Left ventricle myocardium superior (tissue), 1 donor: ENCODE data around the gene PYGO1. TPM values are rescaled to one million over a fixed set of nuclear protein-coding genes. Genes with fewer than 3 reads are reported as not detected.
"Not testable (repeated sequence)": the region's sequence is repeated elsewhere in the genome, so short reads cannot be mapped to it uniquely, and the experiment has no call there.

Experiments
- ATAC-seq: fragments of 200-7000 bp; cut with Tn5 transposase; one replicate; pipeline ENCODE4 v1.9.1; 2020; ENCODE audit warnings: mild to moderate bottlenecking, moderate library complexity
- DNase-seq: peaks from one replicate; pipeline ENCODE4 v3.0.0-alpha.2; 2020
- intact Hi-C: fragments of 100-400 bp; cut with micrococcal nuclease; formaldehyde crosslinking; loops from one replicate; pipeline ENCODE4 v1.11.0; 2022
- long read RNA-seq: library from polyadenylated mRNA; unstranded; transcript quantifications from one replicate; pipeline ENCODE4 v2.0.0, GENCODE V29; 2021
- total RNA-seq: library from RNA; stranded (reverse); fragmentation: NEBNext Ultra II Directional; extraction: Animal tissue kit (Norgen Biotek cat#: 25700); gene quantifications from one replicate; pipeline ENCODE4 v1.2.1, GENCODE V29; 2021
- donor health status: DM: no; HTN: yes; CAD: no; lungs with severe emphysema.

Gene PYGO1, protein sequence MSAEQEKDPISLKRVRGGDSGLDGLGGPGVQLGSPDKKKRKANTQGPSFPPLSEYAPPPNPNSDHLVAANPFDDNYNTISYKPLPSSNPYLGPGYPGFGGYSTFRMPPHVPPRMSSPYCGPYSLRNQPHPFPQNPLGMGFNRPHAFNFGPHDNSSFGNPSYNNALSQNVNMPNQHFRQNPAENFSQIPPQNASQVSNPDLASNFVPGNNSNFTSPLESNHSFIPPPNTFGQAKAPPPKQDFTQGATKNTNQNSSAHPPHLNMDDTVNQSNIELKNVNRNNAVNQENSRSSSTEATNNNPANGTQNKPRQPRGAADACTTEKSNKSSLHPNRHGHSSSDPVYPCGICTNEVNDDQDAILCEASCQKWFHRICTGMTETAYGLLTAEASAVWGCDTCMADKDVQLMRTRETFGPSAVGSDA
- 7.8 TPM for total RNA-seq
- long read RNA-seq, partial matches to known transcripts: 0 of 3 reads
- long read RNA-seq, other reads (novel, unspliced or antisense): 0 of 3 reads

DNA sequence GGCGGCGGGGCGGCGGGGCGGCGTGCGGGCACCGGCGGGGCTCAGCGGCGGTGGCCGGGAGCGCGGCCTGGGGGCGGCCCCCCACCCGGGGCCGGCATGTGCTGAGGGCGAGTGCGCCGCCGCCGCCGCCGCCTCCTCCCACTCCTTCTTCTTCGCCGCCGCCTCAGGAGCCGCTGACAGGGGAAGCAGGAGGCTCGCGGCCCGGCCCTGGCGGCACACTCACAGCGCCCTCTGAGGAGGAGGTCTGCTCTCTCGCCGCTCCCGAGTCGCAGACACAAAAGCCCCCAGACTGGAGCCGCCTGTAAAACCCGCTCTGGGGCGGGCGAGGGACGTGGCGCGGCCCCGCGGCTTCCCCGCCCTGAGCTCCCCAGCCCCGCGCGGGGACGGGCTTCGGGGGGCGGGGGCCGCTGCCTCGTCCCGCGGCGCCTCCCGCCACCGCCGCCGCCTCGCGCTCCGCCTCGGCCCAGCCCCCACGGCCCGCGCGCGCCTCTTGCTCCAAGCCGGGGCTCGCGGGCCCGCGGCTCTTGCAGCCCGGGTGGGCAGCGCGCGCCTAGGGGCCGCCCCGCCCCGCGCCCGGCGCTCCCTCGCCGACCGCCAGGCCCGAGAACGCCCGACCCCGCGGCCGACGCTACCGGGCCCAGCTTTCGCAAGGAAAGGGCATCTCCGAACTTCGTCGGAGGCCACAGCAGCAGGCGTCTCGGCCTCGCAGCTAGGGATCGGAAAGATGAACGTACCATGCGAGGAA is at the start of gene PYGO1:
Gene PYGO1, minus strand, starts transcription at position 276 of the 745 bp plus-strand sequence. CDS start 462 bp downstream, outside the sequence.
- DNase-seq: peak; percentile 75
- intact Hi-C loops: no loop called here
- peak; percentile 93 for ATAC-seq

DNA sequence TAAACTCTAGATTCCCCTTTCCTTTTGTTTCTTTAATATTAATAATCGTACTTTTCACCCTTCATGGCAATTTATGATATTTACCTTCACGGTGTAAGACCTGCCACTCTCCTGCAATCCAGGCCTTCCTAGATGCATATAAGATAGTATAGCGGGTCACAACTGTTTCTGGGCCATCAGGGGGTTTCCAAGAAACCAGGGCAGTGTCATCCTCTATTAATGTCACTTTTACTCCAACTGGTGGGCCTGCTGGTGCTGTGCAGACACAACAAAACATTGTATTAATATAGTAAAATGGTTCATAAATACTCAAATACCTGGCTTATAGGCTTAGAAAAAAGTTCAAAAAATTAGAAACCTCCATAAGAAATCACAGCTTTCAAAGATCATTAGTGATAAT is 48.9 kb upstream of the PYGO1 start:
- intact Hi-C loops: loop anchor here (10.0 kb wide), 1 partner anchor 112 kb away; no protein-coding TSS in a partner anchor

DNA sequence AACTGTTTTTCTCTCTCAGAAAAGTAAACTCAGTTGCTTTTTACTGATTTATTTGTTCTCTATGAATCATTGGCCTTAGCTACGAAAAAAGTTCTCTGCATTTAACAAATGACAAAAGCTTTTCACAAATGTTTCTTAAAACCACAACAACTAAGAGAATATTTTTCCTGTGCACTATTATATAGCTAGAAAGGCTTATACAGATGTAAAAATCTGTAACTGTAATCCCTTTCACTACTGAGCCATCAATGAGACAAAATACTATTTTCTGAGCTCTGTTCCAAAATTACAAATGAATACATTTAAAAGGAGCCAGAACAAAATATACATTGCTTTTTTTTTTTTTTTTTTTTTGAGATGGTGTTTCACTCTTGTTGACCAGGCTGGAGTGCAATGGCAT is 45.6 kb upstream of the PYGO1 start:
- DNase-seq (no peak), ATAC-seq (no peak)
- intact Hi-C loops: loop anchor here (10.0 kb wide), 1 partner anchor 109 kb away; no protein-coding TSS in a partner anchor

More for the DNA sequence above, 48.9 kb upstream of the PYGO1 start:
- DNase-seq: no peak
- ATAC-seq: no peak

DNA sequence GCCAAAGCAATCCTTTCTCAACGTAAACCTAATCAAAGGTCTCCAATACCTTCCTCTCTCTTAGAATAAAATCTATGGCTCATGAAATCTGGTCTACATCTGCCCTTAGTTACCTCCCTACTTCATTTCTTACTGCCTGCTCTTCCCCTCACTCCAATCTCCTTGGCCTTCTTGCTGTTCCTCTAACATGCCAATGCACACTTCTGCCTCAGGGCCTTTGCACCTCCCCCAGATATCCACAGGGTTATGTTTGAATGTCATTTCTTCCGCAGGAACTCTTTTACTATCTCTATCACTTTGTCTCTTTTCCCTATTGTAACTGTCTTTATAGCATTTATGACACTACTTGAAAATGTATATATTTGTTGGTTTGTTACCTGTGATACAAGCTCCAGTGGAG is 44.3 kb upstream of the PYGO1 start:
- no peak for ATAC-seq
- no peak for DNase-seq
- intact Hi-C loops: loop anchor here (10.0 kb wide), 1 partner anchor 108 kb away; no protein-coding TSS in a partner anchor

DNA sequence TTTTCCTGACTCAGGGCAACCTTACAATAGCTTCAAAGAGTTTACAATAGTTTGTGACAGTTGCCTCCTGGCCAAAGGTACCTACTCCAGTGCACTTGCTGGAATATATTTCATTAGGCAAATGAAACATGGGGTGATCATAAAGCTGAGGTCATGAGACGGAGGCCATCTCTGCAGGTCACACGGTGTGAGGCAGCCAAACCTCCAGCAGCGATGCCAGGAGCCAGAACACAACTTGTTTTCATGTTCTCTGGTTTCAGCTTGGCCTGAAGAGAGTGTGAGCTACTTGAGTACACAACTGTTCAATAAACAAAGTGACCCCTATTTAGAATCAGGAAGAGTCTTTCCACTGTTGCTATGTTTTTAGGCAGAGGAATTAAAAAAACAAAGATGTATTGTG is 42.7 kb upstream of the PYGO1 start:
- ATAC-seq (no peak), DNase-seq (no peak)
- intact Hi-C loops: loop anchor here (10.0 kb wide), 1 partner anchor 106 kb away; no protein-coding TSS in a partner anchor

DNA sequence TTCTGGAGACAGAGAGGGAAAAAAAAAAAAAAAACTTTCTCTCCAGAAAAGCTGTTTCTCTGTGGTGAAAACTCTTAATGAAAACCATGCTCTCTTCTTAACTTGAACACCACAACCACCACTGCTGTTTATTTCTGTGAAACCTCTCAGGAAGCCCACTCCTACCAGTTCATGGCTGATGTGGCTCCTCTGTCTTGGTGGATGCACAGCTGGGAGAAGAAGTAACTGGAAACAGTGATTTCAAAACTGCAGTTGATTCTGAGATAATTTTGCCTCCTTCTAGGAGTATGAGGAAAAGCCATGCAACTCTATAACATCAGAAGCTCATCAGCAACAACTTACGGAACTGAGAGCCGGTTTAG is 40.2 kb upstream of the PYGO1 start:
- no peak for ATAC-seq
- intact Hi-C loops: no loop called here
- no peak for DNase-seq

DNA sequence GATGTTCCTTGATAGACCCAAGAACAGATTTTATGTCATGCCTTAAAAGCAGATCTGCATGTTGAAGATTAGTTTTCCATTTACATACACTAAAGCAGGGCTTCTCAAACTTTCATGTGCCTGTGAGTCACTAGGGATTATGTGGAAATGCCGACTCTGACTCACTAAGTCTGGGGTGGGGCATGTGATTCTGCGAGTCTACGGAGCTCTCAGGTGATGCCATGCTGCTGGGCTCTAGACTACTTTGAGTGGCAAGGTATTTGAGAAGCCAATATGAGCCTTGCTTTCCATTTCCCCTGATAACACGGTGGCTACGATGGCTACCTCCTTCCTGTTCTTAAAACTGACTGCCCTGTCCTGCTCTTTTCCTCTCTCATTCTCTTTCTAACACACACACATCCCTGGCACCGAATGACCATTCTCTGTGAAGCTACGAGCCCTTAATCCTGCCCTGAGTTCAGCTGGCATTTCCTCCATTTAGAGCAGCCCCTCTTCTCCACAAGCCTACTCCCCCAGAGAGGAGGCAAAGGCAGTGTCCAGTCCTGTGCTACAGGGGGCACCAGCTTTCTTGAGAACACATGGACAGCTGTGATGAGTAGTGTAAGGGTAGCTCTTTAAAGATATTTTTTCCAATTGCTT is 39.7 kb upstream of the PYGO1 start:
- intact Hi-C loops: no loop called here
- DNase-seq: no peak
- no peak for ATAC-seq

DNA sequence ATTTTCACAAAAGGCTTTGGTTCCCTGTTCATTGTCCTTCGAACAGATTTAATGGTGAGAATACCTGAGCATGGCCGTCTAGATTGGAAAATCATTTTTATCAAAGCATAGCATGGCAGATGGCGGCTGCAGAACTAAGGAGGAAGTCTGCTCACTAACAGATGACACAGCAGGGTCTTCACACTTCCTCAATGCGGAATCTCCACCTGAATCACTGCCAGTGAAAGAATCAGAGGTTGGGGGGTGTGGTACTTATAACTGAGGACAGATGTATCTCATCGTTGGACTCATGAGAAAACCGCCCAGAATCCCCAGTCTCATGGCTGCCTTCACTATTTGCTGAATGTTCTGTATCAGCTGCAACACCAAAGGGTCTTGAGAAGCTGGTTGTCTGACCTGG is 31.6 kb upstream of the PYGO1 start:
- no peak for ATAC-seq
- no peak for DNase-seq
- intact Hi-C loops: no loop called here

DNA sequence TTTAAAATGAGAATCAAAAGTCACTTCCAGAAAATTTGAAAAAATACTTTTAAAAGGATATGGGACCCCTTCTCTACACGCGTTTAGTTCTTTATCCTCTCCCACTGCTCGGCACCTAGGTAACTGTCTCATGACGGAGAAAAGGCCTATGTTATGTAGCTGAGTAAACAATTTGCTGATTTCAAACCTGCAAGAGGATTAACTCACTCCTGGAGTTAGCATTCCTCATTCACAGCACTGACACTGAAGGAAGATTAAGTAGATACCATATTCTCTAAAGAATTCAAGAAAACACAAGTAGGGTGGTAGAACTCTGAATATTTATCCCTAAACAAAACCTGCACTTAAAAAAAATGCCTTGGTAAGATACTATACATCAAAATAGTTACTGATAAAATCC is 30.2 kb upstream of the PYGO1 start:
- DNase-seq: no peak
- ATAC-seq: no peak
- intact Hi-C loops: no loop called here

DNA sequence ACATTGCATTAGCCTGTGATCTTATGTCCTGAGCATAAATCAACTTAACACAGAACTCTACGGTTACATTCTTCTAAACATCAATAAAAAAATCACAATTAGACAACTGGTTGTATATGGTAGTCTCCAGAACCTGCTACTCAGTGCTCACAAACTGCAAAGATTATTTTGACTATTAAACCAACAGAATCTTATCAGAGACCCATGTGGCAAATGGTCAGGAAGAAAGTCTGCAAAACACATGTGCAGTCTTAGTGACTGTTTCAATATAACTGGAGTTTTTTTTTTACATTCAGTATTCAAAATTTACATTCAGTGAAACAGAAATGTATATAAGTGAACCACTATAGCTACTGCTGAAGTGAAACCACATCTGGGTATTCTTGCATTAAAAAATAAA is 27.3 kb upstream of the PYGO1 start:
- intact Hi-C loops: no loop called here
- DNase-seq (no peak), ATAC-seq (no peak)

DNA sequence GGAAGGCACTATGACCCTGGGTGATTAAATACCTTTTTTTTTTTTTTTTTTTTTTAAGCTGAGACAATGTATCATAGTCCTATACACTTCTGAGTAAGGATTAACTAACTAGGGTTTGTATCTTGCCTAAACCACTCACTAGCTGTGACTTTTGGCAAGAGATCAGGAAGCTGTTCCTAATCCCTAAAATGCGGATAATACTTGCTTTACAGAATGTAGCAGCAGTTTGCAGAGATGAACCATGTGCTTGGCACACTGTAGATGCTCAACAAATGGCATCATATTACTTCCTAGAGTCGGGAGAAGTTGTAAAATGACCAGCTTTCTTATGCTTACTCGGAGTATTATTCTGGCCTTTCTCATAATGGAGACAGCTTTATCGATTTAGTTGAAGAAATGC is 25.6 kb upstream of the PYGO1 start:
- no peak for DNase-seq
- ATAC-seq: no peak
- intact Hi-C loops: no loop called here

DNA sequence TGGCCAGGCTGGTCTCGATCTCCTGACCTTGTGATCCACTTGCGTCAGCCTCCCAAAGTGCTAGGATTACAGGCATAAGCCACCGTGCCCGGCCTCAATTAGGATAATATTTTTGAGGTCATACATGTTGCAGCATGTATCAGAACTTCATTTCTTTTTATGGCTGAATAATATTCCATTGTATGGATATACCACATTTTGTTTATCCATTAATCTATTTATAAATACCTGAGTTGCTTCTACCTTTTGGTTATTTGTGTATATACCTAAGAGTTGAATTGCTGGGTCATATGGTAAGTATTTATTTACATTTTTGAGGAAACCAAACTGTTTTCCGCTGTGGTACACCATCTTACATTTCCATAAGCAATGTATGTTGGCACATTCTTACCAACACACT is 18.1 kb upstream of the PYGO1 start:
- intact Hi-C loops: no loop called here
- ATAC-seq (no peak), DNase-seq (no peak)

DNA sequence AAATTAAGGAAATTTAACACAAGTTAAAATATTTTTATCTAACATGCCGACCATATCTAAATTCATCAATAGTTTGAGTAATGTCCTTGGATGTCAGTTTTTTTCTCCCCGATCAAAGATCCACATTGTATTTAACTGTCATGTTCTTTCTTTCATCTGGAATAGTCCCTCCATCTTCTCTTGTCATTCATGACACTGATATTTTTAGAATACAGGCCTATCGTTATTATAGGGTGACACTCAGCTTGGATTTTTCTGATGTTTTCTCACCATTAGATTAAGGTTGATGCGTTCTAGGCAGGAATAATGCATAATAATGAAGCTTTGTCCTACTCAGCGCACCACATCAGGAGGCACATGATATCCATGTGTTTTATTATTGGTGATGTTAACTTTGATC is 13.2 kb upstream of the PYGO1 start:
- ATAC-seq (no peak), DNase-seq (no peak)
- intact Hi-C loops: no loop called here

DNA sequence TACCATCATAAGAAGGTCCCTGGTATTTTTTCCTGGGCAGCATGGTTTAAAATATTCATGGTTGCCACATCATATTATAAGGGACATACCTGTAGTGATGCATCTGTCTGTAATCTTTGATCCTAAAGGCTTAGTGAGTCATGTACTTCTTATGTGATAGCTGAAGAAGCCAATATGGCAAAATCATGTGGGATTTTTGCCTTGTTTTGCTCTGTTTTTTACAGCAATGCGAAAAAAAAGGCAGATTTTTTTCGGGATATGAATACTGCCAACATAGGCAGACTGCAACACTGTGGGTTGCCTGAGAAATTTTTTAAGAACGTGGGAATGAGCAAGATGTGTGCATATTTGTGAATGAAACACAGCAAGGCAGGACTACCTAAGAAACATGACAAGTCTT is 11.3 kb upstream of the PYGO1 start:
- DNase-seq (no peak), ATAC-seq (no peak)
- intact Hi-C loops: no loop called here

DNA sequence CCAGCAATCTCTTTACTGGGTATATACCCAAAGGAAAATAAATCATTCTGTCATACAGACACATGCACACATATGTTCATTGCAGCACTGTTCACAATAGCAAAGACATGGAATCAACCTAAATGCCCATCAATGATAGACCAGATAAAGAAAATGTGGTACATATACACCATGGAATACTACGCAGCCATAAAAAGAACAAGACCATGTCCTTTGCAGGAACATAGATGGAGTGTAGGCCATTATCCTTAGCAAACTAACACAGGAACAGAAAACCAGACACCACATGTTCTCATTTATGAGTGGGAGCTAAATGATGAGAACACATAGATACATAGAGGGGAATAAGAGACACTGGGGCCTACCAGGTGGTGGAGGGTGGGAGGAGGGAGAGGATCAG is 4.9 kb upstream of the PYGO1 start:
- DNase-seq, intact Hi-C loops, ATAC-seq: not testable (repeated sequence)

DNA sequence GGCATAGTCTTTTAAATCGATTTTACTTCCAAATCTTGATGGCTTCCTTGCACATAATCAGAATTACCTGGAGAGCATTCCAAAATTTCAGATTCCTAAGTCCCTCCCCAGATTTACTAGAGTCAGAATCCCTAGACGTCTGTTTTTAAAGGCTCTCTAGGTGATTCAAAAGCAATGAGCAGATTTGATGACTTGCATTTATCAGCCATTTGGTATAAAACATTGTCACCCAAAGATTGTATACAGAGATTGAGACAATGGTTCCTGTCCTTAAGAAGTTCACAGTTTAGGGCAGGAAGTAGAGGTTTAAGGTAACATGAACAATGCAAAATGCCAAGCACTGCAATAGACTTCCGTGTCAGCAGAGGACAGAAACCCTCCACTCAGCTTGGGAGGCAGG is 2.6 kb upstream of the PYGO1 start:
- intact Hi-C loops: no loop called here
- no peak for ATAC-seq
- DNase-seq: no peak

DNA sequence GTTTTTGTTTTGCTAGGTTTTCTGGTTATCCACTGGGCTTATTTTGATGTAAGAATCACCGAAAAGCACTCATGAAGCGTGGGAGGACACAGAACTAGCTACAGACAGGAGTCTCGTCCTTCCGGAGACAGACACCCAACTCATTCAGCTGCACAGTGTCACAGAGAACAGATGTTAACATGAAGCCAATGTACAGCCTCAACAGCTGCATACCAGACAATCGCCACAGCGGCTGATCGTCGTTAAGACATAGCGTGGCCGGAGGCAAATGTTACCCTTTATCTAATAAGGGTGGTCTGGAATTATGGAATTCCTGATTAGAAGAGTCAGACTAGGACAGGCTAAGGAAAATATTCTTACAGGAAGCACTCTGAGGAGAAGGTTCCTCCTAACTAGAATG is 1.1 kb upstream of the PYGO1 start:
- intact Hi-C loops: no loop called here
- ATAC-seq (no peak), DNase-seq (no peak)

DNA sequence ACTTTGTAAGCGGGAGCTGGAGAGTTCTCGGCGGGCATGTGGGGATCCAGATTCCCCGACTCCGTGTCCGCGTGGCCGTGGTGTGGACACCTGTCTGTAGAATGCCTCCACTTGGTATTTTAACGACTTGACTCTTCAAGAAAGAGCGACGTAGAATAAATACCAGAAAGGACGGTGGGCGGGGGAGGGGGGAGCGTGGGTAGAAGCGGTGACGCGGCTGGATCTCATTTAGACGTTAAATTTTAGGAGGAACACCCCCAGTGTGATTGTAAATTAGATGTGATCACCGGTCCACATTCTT is 620 bp upstream of the PYGO1 start:
- DNase-seq (no peak), ATAC-seq (no peak)
- intact Hi-C loops: no loop called here

DNA sequence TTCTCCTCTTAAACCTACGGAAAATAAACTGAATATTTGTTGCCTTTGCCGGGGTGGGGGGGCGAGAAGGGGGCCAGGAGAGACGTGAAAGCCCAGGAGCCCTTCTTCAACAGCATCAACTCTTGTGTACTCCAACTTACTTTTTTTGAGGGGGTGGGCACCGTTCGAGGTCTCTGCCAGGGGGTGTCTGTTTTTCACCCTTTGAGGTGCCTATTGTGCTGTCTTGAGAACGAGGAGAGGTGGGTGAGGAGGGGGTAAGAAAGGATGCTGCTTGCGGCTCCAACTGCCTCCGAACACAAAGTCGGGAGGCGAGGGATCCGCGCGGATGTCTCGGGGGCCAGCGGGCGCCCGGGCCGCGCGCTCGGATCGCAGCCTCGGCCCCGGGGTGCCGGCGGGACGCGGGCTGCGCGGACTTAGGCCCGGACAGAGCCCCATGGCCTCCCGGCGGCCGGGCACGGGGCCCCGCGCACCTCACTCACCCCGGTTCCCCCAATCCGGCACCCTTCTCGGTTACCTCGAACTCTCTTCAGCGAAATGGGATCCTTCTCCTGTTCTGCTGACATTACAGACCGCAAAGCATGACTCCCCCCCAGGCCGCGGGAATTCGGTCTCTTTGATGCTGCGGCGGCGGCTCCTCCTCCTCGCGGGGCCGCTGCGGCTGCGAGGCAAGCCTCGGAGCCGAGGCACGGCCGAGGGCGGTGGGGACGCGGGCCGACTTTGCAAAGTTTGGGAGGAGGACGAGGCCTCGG is 650 bp downstream of the PYGO1 start:
- DNase-seq (peak; percentile 50), ATAC-seq (peak; percentile 60)
- intact Hi-C loops: no loop called here
